SH-SY5Y (cell line): ENCODE results near the gene RPS6KA2.

Source experiments
- GATA2 ChIP-seq: IDR thresholded peaks from 2 replicates; pipeline ENCODE4 v1.6.1; 2011; ENCODE audit warnings: mild to moderate bottlenecking, low read depth, low read length
- GATA3 ChIP-seq: IDR thresholded peaks from 2 replicates; pipeline ENCODE4 v1.6.1; 2011; ENCODE audit warnings: low read depth, mild to moderate bottlenecking, low read length, moderate library complexity

The RPS6KA2 gene

GRCh38 chr6:166365221-166365620, 261.8 kb downstream of the RPS6KA2 start:
- TF ChIP-seq GATA2: no peak

GRCh38 chr6:166364456-166364855, 262.6 kb downstream of the RPS6KA2 start:
- TF ChIP-seq GATA2 (no peak), GATA3 (no peak)

- TF ChIP-seq GATA3 (no peak), GATA2 (no peak)
These were observed 266.0 kb downstream of the RPS6KA2 start for GRCh38 chr6:166361077-166361429.

GRCh38 chr6:166360243-166361076, 266.6 kb downstream of the RPS6KA2 start:
- TF ChIP-seq GATA2: no peak
- TF ChIP-seq GATA3: no peak
